Fibroblast of lung (primary cell): ENCODE measurements around the gene PACRG. TPM values are rescaled to one million over a fixed set of nuclear protein-coding genes. Genes with fewer than 3 reads are reported as not detected.

Experiments
- DNase-seq, 2 donors: peaks; one replicate each; pipeline versions ENCODE4 v3.0.0 to v3.0.0-alpha.2; 2010; ENCODE audit warnings: low read depth in 2 of 2
- H2AFZ ChIP-seq: 2 replicates; pipeline ENCODE4 v1.5.1; 2012; ENCODE audit warnings: low read length, control low read depth, inconsistent platforms
- H3K27ac ChIP-seq: 2 replicates; pipeline ENCODE4 v1.5.1; 2011; ENCODE audit warnings: low read length, control low read depth; ENCODE audit not compliant: insufficient read depth
- H3K27me3 ChIP-seq: 2 replicates; pipeline ENCODE4 v1.5.1; 2011; ENCODE audit warnings: mild to moderate bottlenecking, low read length; ENCODE audit not compliant: control insufficient read depth, insufficient read depth
- H3K36me3 ChIP-seq: 2 replicates; pipeline ENCODE4 v1.5.1; 2011; ENCODE audit warnings: low read length; ENCODE audit not compliant: control insufficient read depth, insufficient read depth
- H3K4me1 ChIP-seq: 2 replicates; pipeline ENCODE4 v1.5.1; 2011; ENCODE audit warnings: low read length; ENCODE audit not compliant: control insufficient read depth, insufficient read depth; ENCODE audit errors: extremely low read depth
- H3K4me2 ChIP-seq: 2 replicates; pipeline ENCODE4 v1.5.1; 2011; ENCODE audit warnings: low read length, control low read depth; ENCODE audit not compliant: insufficient read depth; ENCODE audit errors: extremely low read depth
- H3K4me3 ChIP-seq, 4 experiments: fragments of 200-600 bp in 1 of 4; sonication (generic) in 1 of 4; replicated peaks in 1 of 4; 2 replicates each; pipeline ENCODE4 v1.5.1; 2011 to 2016; ENCODE audit warnings: low read length in 4 of 4, low read depth in 3 of 4, mild to moderate bottlenecking in 3 of 4, control low read depth in 2 of 4, inconsistent platforms in 1 of 4, mixed read lengths in 1 of 4; ENCODE audit not compliant: insufficient read depth in 1 of 4; ENCODE audit errors: control extremely low read depth in 1 of 4
- H3K79me2 ChIP-seq: 2 replicates; pipeline ENCODE4 v1.5.1; 2012; ENCODE audit warnings: mild to moderate bottlenecking, low read length, inconsistent platforms; ENCODE audit not compliant: control insufficient read depth, insufficient read depth
- H3K9ac ChIP-seq: 2 replicates; pipeline ENCODE4 v1.5.1; 2011; ENCODE audit warnings: mild to moderate bottlenecking, low read length, control low read depth; ENCODE audit not compliant: insufficient read depth
- H3K9me3 ChIP-seq: 2 replicates; pipeline ENCODE4 v1.5.1; 2012; ENCODE audit warnings: low read depth, low read length; ENCODE audit not compliant: control insufficient read depth, insufficient read depth
- H4K20me1 ChIP-seq: 2 replicates; pipeline ENCODE4 v1.5.1; 2011; ENCODE audit warnings: low read length; ENCODE audit not compliant: control insufficient read depth, insufficient read depth; ENCODE audit errors: extremely low read depth
- EZH2 ChIP-seq: IDR thresholded peaks from 2 replicates; pipeline ENCODE4 v1.5.1; 2012; ENCODE audit warnings: low read length, control low read depth, mild to moderate bottlenecking; ENCODE audit errors: missing control alignments
- polyA plus RNA-seq, 2 donors: library from polyadenylated mRNA; depleted of rRNA in 1 of 2; stranded (reverse) in 1 of 2; unstranded in 1 of 2; fragments of >200 nt; gene quantifications; 2 replicates each; pipeline ENCODE4 v1.2.1, GENCODE V29; 2011 to 2012; ENCODE audit warnings: missing spikeins in 1 of 2
- total RNA-seq: library from RNA; depleted of rRNA; stranded (reverse); fragments of >200 nt; gene quantifications from 2 replicates; pipeline ENCODE4 v1.2.1, GENCODE V29; 2014
- TF ChIP-seq, protein P1 (sequence below), 2 donors: IDR thresholded peaks in 1 of 2; conservative IDR thresholded peaks in 1 of 2; 1 replicate in 1 of 2; 2 replicates in 1 of 2; pipeline ENCODE4 v1.5.1; 2011 to 2012; ENCODE audit warnings: low read length in 2 of 2, control low read depth in 1 of 2, inconsistent platforms in 1 of 2, low read depth in 1 of 2, mild to moderate bottlenecking in 1 of 2

Gene PACRG
- total and polyA plus RNA-seq, 2 donors (not counting 1 experiment from before 2014, with no cell fraction given) = 0.30 to 0.66 TPM

GRCh38 chr6:163226181-163226835 lies 498.5 kb downstream of the PACRG start:
- H3K9ac ChIP-seq = no peak overlapping the region
- TF ChIP-seq EZH2 = no peak
- TF ChIP-seq, protein P1, sequence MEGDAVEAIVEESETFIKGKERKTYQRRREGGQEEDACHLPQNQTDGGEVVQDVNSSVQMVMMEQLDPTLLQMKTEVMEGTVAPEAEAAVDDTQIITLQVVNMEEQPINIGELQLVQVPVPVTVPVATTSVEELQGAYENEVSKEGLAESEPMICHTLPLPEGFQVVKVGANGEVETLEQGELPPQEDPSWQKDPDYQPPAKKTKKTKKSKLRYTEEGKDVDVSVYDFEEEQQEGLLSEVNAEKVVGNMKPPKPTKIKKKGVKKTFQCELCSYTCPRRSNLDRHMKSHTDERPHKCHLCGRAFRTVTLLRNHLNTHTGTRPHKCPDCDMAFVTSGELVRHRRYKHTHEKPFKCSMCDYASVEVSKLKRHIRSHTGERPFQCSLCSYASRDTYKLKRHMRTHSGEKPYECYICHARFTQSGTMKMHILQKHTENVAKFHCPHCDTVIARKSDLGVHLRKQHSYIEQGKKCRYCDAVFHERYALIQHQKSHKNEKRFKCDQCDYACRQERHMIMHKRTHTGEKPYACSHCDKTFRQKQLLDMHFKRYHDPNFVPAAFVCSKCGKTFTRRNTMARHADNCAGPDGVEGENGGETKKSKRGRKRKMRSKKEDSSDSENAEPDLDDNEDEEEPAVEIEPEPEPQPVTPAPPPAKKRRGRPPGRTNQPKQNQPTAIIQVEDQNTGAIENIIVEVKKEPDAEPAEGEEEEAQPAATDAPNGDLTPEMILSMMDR (conservative IDR thresholded peaks at IDR 0.05 in 1 of 2, IDR thresholded peaks at IDR 0.05 in 1 of 2; ENCODE audit: low read depth in 1 of 2, low read length in 2 of 2) = no peak

DNA sequence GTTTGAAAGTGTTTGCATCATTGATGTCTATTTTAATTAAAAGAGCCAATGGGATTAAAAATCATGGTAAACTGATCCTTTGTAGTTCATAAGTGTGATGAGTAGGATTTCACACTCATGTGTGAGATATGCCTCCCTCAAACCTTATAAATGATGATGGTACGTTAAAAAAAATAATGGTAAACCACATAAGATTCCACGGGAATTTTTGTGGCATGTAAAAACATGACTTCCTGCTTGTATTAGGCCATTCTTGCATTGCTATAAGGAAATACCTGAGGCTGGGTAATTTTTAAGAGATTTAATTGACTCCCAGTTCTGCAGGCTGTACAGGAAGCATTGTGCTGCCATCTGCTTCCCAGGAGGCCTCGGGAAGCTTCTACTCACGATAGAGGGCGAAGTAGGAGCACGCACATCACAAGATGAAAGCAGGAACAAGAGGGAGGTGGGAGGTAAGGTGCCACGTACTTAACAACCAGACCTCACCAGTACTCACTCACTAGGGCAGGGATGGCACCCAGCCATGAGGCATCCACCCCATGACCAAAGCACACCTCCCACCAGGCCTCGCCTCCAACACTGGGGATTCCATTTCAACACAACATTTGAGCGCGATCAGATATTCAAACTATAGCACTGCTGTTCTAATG lies 499.2 kb downstream of the PACRG start:
- H3K4me1 ChIP-seq = no peaks in the 10 kb centered on the region
- H3K36me3 ChIP-seq = no peaks in the 10 kb centered on the region
- no peaks in the 10 kb centered on the region for H3K79me2 ChIP-seq
- no peaks in the 10 kb centered on the region for H4K20me1 ChIP-seq
- DNase-seq = peak in 1 of 2 donors; percentile 95
- no peak overlapping the region for H3K9ac ChIP-seq
- no peak overlapping the region for H3K27ac ChIP-seq
- H2AFZ ChIP-seq = no peak overlapping the region
- H3K4me2 ChIP-seq = no peak overlapping the region
- no peaks in the 10 kb centered on the region for H3K9me3 ChIP-seq
- no peak for TF ChIP-seq EZH2
- TF ChIP-seq, protein P1 (conservative IDR thresholded peaks at IDR 0.05 in 1 of 2, IDR thresholded peaks at IDR 0.05 in 1 of 2; ENCODE audit: low read depth in 1 of 2, low read length in 2 of 2) = no peak
- H3K27me3 ChIP-seq = no peaks in the 10 kb centered on the region
- no peak overlapping the region for H3K4me3 ChIP-seq

More at GRCh38 chr6:163226181-163226835, 498.5 kb downstream of the PACRG start:
- Histone ChIP-seq H3K27ac (no peak overlapping the region), H4K20me1 (no peaks in the 10 kb centered on the region), H3K4me1 (no peaks in the 10 kb centered on the region), H3K9me3 (no peaks in the 10 kb centered on the region), H3K4me2 (no peak overlapping the region), H2AFZ (no peak overlapping the region), H3K36me3 (no peaks in the 10 kb centered on the region), H3K27me3 (no peaks in the 10 kb centered on the region), H3K79me2 (no peaks in the 10 kb centered on the region), H3K4me3 (no peak overlapping the region)
- peak in 1 of 2 donors; percentile 55 for DNase-seq

DNA sequence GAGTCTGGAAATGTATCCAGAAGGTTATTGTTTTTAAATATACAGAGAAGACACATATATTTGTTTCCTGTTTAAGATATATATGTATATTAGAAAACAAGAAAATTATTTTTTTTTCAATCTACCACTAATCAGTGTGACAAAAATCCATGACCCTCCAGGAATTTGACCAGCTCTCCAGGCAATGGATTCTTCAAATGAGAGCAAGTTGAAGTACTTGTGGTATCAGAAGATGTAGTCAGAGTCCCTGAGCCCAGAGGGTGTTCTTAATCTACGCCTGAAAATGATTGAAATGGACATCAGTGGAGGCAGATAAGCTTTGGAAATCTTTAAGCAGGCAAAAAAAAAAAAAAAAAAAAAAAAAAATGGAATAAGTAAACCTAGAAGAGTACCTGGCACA lies 500.3 kb downstream of the PACRG start:
- no peak for TF ChIP-seq EZH2
- TF ChIP-seq, protein P1 (conservative IDR thresholded peaks at IDR 0.05 in 1 of 2, IDR thresholded peaks at IDR 0.05 in 1 of 2; ENCODE audit: low read depth in 1 of 2, low read length in 2 of 2) = no peak
- H3K79me2 ChIP-seq = no peaks in the 10 kb centered on the region
- no peaks in the 10 kb centered on the region for H3K27me3 ChIP-seq

More for the DNA sequence above, 500.3 kb downstream of the PACRG start:
- Histone ChIP-seq H3K4me2 (no peak overlapping the region), H3K36me3 (no peaks in the 10 kb centered on the region), H3K4me1 (no peaks in the 10 kb centered on the region), H3K27ac (no peak overlapping the region), H3K9ac (no peak overlapping the region), H3K4me3 (no peak overlapping the region), H2AFZ (no peak overlapping the region), H4K20me1 (no peaks in the 10 kb centered on the region), H3K9me3 (no peaks in the 10 kb centered on the region)
- DNase-seq = no peak
